ENCODE data around the gene PPP4R3B. TPM values are rescaled to one million over a fixed set of nuclear protein-coding genes. Genes with fewer than 3 reads are reported as not detected.

Gene PPP4R3B
- total and polyA plus RNA-seq, 2 of the 4 experiments (the other 2 are of a cell fraction) = 11.9 to 23.7 TPM

DNA sequence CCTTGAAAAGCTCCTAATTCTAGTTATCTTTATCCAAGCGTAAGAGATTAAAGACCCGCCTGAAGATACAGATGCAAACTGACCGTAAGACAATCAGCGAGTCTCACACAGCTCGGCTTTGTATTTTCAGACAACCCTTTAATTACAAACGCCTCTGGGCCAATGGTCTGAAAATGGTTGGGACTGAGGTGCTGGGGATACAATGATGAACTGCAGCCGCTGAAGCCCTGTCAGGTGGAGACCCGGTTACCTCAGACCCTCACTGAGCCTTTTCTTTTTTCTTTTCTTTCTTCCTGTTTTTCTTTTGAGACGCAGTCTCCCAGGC is 98.6 kb downstream of the PPP4R3B start:
- Histone ChIP-seq H3K27me3 (ENCODE audit: control insufficient read depth, insufficient read depth, low read length) (no peaks in the 10 kb centered on the region), H3K56ac (ENCODE audit: extremely low read depth, insufficient read depth, low read length) (no peak overlapping the region), H3K79me1 (ENCODE audit: low read depth in 1 of 2, low read length in 2 of 2) (peaks cover 12 to 22% of the 10 kb centered on the region in 2 experiments), H2BK15ac (ENCODE audit: low read depth, low read length) (no peak overlapping the region), H2AFZ (replicated peaks; ENCODE audit: low read length, poor library complexity) (peak overlapping the region; percentile 98), H3K4me3 (ENCODE audit: insufficient read depth, low read depth, low read length) (peak overlapping the region; percentile 79), H3K4ac (ENCODE audit: low read depth, low read length) (peak overlapping the region; percentile 46; the same call in 1 of the 2 replicates), H2AK5ac (ENCODE audit: low read depth, low read length) (0 out of 2 replicates have a peak overlapping the region, but pooled peaks have one; percentile 23), H3K9me3 (ENCODE audit: control insufficient read depth, insufficient read depth, low read length) (no peaks in the 10 kb centered on the region), H3K9me1 (ENCODE audit: insufficient read depth, low read length) (0 out of 2 replicates have a peak, but pooled peaks cover 6% of the 10 kb centered on the region), H3K4me2 (ENCODE audit: low read depth, low read length) (peak overlapping the region; percentile 91), H4K20me1 (ENCODE audit: insufficient read depth, low read length) (no peaks in the 10 kb centered on the region), H3K27ac (ENCODE audit: insufficient read depth, low read length) (no peak overlapping the region), H2BK20ac (ENCODE audit: low read depth, low read length) (no peak overlapping the region), H3K23ac (ENCODE audit: low read depth, low read length) (peak overlapping the region; percentile 23; the same call in 1 of the 2 replicates), H2BK120ac (ENCODE audit: low read depth, low read length) (no peak overlapping the region), H4K91ac (ENCODE audit: insufficient read depth, low read depth, low read length) (no peak overlapping the region), H2BK5ac (ENCODE audit: low read depth, low read length, poor library complexity, severe bottlenecking) (peak overlapping the region; percentile 22), H3K9ac (ENCODE audit: low read depth, low read length) (peak overlapping the region; percentile 45), H3K36me3 (ENCODE audit: control insufficient read depth, insufficient read depth, low read length) (no peaks in the 10 kb centered on the region), H4K5ac (ENCODE audit: low read depth, low read length) (peak overlapping the region; percentile 43), H3K4me1 (ENCODE audit: control insufficient read depth, insufficient read depth, low read length) (peaks cover 2% of the 10 kb centered on the region; the same call in 1 of the 2 replicates), H3K14ac (replicated peaks; ENCODE audit: low read depth, low read length) (peak overlapping the region; percentile 80; the same call in 1 of the 2 replicates), H3K18ac (ENCODE audit: low read depth, low read length) (no peak overlapping the region), H2AK9ac (replicated peaks; ENCODE audit: low read depth, low read length, poor library complexity) (peak overlapping the region; percentile 83), H4K8ac (ENCODE audit: low read depth in 2 of 2, low read length in 2 of 2) (peak overlapping the region; percentile 51 to 78)
- ATAC-seq (ENCODE audit: low read depth) (no peak; the same call in 1 of the 2 replicates), DNase-seq (no peak)
- BruUV-seq (replicated peaks) = no TSS peak
- in situ Hi-C loops (cut with MboI; ENCODE audit: low sequenced_read_pairs) (no loop called here), dilution Hi-C loops (cut with HindIII; ENCODE audit: low sequenced_read_pairs, unreplicated experiment) (no loop called here), intact Hi-C loops (cut with micrococcal nuclease) (no loop called here)
- TF ChIP-seq ELK1 (IDR thresholded peaks at IDR 0.05; ENCODE audit: borderline replicate concordance, low read depth, low read length) = no peak
- no peak for TF ChIP-seq RCOR1 (IDR thresholded peaks at IDR 0.05; ENCODE audit: insufficient replicate concordance, low read length)
- TF ChIP-seq MAZ (IDR thresholded peaks at IDR 0.05; ENCODE audit: borderline replicate concordance, low read depth, low read length) = no peak
- no peak for TF ChIP-seq USF2 (IDR thresholded peaks at IDR 0.05; ENCODE audit: low read depth, low read length)
- TF ChIP-seq BHLHE40 (IDR thresholded peaks at IDR 0.05; ENCODE audit: low read depth, low read length) = no peak
- no peak for TF ChIP-seq CEBPB (IDR thresholded peaks at IDR 0.05; ENCODE audit: low read depth, low read length)
- 29% methylated on average over 1 of the region's 9 CpGs; no CpG with 5 or more reads in 1 of the 2 experiments for WGBS, 2 experiments (ENCODE audit: extremely low coverage in 2 of 2, insufficient read length in 1 of 2)
- ChIA-PET CTCF (no interaction called here), POLR2A (ENCODE audit: unreplicated experiment) (no interaction called here)
